HG02852 (cell line): ENCODE results near the gene MOG.

Source experiments
- ATAC-seq: cut with Tn5 transposase; IDR thresholded peaks from one replicate; pipeline ENCODE4 v1.9.1; 2021; ENCODE audit warnings: mild to moderate bottlenecking, moderate library complexity; ENCODE audit not compliant: unreplicated experiment

Gene MOG

GRCh38 chr6:29656798-29657197, at the start of gene MOG:
MOG (plus strand) TSS chr6:29657092; CDS start chr6:29657210, 118 bp downstream.
- no peak for ATAC-seq

- ATAC-seq, result no peak
Observed at GRCh38 chr6:29608131-29608530, 48.8 kb upstream of the MOG start.

- no peak for ATAC-seq
Observed at GRCh38 chr6:29610540-29610939, 46.4 kb upstream of the MOG start.

- ATAC-seq, result no peak
Observed at GRCh38 chr6:29611426-29611825, 45.5 kb upstream of the MOG start.

- ATAC-seq, result no peak
Observed at GRCh38 chr6:29617782-29618554, 38.9 kb upstream of the MOG start.

- no peak for ATAC-seq
Observed at GRCh38 chr6:29619578-29620160, 37.2 kb upstream of the MOG start.

- no peak for ATAC-seq
Observed at GRCh38 chr6:29620630-29621029, 36.3 kb upstream of the MOG start.

GRCh38 chr6:29624520-29624961, 32.4 kb upstream of the MOG start:
- no peak for ATAC-seq

GRCh38 chr6:29625337-29625930, 31.5 kb upstream of the MOG start:
- no peak for ATAC-seq

- ATAC-seq, result no peak
Observed at GRCh38 chr6:29626948-29627754, 29.7 kb upstream of the MOG start.

GRCh38 chr6:29627755-29628418, 29.0 kb upstream of the MOG start:
- no peak for ATAC-seq

- no peak for ATAC-seq
Observed at GRCh38 chr6:29628419-29629281, 28.2 kb upstream of the MOG start.

GRCh38 chr6:29629571-29629970, 27.3 kb upstream of the MOG start:
- ATAC-seq, result no peak

- no peak for ATAC-seq
Observed at GRCh38 chr6:29630315-29630714, 26.6 kb upstream of the MOG start.

GRCh38 chr6:29631209-29631810, 25.6 kb upstream of the MOG start:
- no peak for ATAC-seq

- ATAC-seq, result peak; percentile 22
Observed at GRCh38 chr6:29631860-29632731, 24.8 kb upstream of the MOG start.

- ATAC-seq, result peak; percentile 71
Observed at GRCh38 chr6:29632789-29633533, 23.9 kb upstream of the MOG start, which contains the start of gene GABBR1. GABBR1 (minus strand) TSS chr6:29633183; CDS start chr6:29632385, 798 bp downstream.

GRCh38 chr6:29633534-29633905, 23.4 kb upstream of the MOG start:
- ATAC-seq, result no peak
